ENCODE results near the gene NDUFV1. TPM values are rescaled to one million over a fixed set of nuclear protein-coding genes. Genes with fewer than 3 reads are reported as not detected.

The NDUFV1 gene
- total and polyA plus RNA-seq, 2 of the 4 experiments (the other 2 are of a cell fraction) = 120 to 133 TPM

DNA sequence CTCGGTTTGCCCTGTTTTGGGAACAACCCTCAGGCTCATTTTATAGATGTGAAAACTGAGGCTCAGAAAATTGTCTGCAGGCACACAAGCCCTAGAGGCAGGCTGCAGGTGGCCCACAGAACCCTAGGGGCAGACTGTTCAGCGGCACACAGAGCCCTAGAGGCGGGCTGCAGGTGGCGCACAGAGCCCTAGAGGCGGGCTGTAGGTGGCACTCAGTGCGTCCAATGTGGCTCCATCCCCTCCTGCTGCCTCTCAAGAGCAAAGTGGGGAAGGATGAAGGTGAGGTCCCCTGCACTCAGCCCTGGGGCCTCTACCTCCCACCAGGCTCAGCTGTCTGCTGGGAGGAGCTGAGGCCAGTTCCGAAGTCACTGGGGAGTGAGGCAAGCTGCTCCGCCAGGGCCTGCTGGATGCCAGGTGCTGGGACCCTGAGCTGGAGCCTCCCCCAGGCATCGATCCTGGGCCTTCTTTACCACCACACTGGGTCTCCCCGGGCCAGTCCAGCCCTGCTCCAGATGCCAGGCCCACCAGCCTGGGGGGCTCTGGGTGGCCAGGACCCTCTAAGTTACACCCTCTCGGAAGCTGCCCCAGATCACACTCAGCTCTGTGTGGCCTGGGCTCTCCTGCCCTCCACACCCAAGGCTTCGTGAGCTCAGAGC is 41.5 kb downstream of the NDUFV1 start:
- dilution Hi-C loops (cut with HindIII; ENCODE audit: low sequenced_read_pairs, unreplicated experiment) (no loop called here), in situ Hi-C loops (cut with MboI; ENCODE audit: low sequenced_read_pairs) (no loop called here), intact Hi-C loops (cut with micrococcal nuclease) (loop anchor here (10.0 kb wide), 1 partner anchor 147 kb away; no protein-coding TSS in a partner anchor)
- DNase-seq = no peak
- Histone ChIP-seq H2AK9ac (replicated peaks; ENCODE audit: low read depth, low read length, poor library complexity) (no peak overlapping the region), H2BK5ac (ENCODE audit: low read depth, low read length, poor library complexity, severe bottlenecking) (no peak overlapping the region), H3K56ac (ENCODE audit: extremely low read depth, insufficient read depth, low read length) (no peak overlapping the region), H3K4me1 (ENCODE audit: control insufficient read depth, insufficient read depth, low read length) (no peaks in the 10 kb centered on the region), H4K20me1 (ENCODE audit: insufficient read depth, low read length) (0 out of 2 replicates have a peak, but pooled peaks cover 4% of the 10 kb centered on the region), H3K23ac (ENCODE audit: low read depth, low read length) (no peak overlapping the region), H3K27me3 (ENCODE audit: control insufficient read depth, insufficient read depth, low read length) (peaks cover 15% of the 10 kb centered on the region), H3K9me1 (ENCODE audit: insufficient read depth, low read length) (peaks cover 7% of the 10 kb centered on the region; the same call in 1 of the 2 replicates), H3K27ac (ENCODE audit: insufficient read depth, low read length) (no peak overlapping the region), H3K4ac (ENCODE audit: low read depth, low read length) (no peak overlapping the region), H3K18ac (ENCODE audit: low read depth, low read length) (no peak overlapping the region), H3K9me3 (ENCODE audit: control insufficient read depth, insufficient read depth, low read length) (no peaks in the 10 kb centered on the region; the same call in 1 of the 2 replicates), H3K4me2 (ENCODE audit: low read depth, low read length) (no peak overlapping the region), H3K9ac (ENCODE audit: low read depth, low read length) (no peak overlapping the region), H4K5ac (ENCODE audit: low read depth, low read length) (no peak overlapping the region), H2BK20ac (ENCODE audit: low read depth, low read length) (no peak overlapping the region), H3K14ac (replicated peaks; ENCODE audit: low read depth, low read length) (no peak overlapping the region), H4K91ac (ENCODE audit: insufficient read depth, low read depth, low read length) (no peak overlapping the region), H2BK15ac (ENCODE audit: low read depth, low read length) (no peak overlapping the region), H3K79me1 (ENCODE audit: low read depth in 1 of 2, low read length in 2 of 2) (no peaks in the 10 kb centered on the region), H4K8ac (ENCODE audit: low read depth in 2 of 2, low read length in 2 of 2) (no peak overlapping the region), H3K36me3 (ENCODE audit: control insufficient read depth, insufficient read depth, low read length) (no peaks in the 10 kb centered on the region), H3K4me3 (ENCODE audit: insufficient read depth, low read depth, low read length) (no peak overlapping the region), H2AFZ (replicated peaks; ENCODE audit: low read length, poor library complexity) (no peak overlapping the region), H2AK5ac (ENCODE audit: low read depth, low read length) (no peak overlapping the region), H2BK120ac (ENCODE audit: low read depth, low read length) (no peak overlapping the region)
- CTCF ChIA-PET = no interaction called here
- no peak for ATAC-seq (ENCODE audit: low read depth)
- TF ChIP-seq, protein P1, sequence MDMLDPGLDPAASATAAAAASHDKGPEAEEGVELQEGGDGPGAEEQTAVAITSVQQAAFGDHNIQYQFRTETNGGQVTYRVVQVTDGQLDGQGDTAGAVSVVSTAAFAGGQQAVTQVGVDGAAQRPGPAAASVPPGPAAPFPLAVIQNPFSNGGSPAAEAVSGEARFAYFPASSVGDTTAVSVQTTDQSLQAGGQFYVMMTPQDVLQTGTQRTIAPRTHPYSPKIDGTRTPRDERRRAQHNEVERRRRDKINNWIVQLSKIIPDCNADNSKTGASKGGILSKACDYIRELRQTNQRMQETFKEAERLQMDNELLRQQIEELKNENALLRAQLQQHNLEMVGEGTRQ (IDR thresholded peaks at IDR 0.05; ENCODE audit: low read depth, low read length) = no peak
- TF ChIP-seq RCOR1 (IDR thresholded peaks at IDR 0.05; ENCODE audit: insufficient replicate concordance, low read length) (no peak), CHD1 (IDR thresholded peaks at IDR 0.05; ENCODE audit: low read depth, low read length) (no peak), MAFK (IDR thresholded peaks at IDR 0.05; ENCODE audit: low read depth, low read length) (no peak), MXI1 (IDR thresholded peaks at IDR 0.05; ENCODE audit: borderline replicate concordance, low read depth, low read length) (no peak), POLR2A (IDR thresholded peaks at IDR 0.05; ENCODE audit: low read depth, low read length) (no peak), RFX5 (IDR thresholded peaks at IDR 0.05; ENCODE audit: low read depth, low read length) (no peak), FOS (IDR thresholded peaks at IDR 0.05; ENCODE audit: low read depth, low read length) (no peak), BHLHE40 (IDR thresholded peaks at IDR 0.05; ENCODE audit: low read depth, low read length) (no peak), MAZ (IDR thresholded peaks at IDR 0.05; ENCODE audit: borderline replicate concordance, low read depth, low read length) (no peak), SMC3 (IDR thresholded peaks at IDR 0.05; ENCODE audit: low read depth, low read length) (no peak), NFE2L2 (IDR thresholded peaks at IDR 0.05; ENCODE audit: low read depth, low read length) (no peak), CEBPB (IDR thresholded peaks at IDR 0.05; ENCODE audit: low read depth, low read length) (no peak), RAD21 (IDR thresholded peaks at IDR 0.05; ENCODE audit: low read length) (no peak)
- TF ChIP-seq, protein P2, sequence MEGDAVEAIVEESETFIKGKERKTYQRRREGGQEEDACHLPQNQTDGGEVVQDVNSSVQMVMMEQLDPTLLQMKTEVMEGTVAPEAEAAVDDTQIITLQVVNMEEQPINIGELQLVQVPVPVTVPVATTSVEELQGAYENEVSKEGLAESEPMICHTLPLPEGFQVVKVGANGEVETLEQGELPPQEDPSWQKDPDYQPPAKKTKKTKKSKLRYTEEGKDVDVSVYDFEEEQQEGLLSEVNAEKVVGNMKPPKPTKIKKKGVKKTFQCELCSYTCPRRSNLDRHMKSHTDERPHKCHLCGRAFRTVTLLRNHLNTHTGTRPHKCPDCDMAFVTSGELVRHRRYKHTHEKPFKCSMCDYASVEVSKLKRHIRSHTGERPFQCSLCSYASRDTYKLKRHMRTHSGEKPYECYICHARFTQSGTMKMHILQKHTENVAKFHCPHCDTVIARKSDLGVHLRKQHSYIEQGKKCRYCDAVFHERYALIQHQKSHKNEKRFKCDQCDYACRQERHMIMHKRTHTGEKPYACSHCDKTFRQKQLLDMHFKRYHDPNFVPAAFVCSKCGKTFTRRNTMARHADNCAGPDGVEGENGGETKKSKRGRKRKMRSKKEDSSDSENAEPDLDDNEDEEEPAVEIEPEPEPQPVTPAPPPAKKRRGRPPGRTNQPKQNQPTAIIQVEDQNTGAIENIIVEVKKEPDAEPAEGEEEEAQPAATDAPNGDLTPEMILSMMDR (conservative IDR thresholded peaks at IDR 0.05; ENCODE audit: low read depth, low read length) = no peak
- TF ChIP-seq, protein P3, sequence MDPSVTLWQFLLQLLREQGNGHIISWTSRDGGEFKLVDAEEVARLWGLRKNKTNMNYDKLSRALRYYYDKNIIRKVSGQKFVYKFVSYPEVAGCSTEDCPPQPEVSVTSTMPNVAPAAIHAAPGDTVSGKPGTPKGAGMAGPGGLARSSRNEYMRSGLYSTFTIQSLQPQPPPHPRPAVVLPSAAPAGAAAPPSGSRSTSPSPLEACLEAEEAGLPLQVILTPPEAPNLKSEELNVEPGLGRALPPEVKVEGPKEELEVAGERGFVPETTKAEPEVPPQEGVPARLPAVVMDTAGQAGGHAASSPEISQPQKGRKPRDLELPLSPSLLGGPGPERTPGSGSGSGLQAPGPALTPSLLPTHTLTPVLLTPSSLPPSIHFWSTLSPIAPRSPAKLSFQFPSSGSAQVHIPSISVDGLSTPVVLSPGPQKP (IDR thresholded peaks at IDR 0.05; ENCODE audit: borderline replicate concordance, low read depth, low read length) = no peak
- POLR2A ChIA-PET (ENCODE audit: unreplicated experiment) = no interaction called here
- WGBS, 2 experiments (ENCODE audit: extremely low coverage in 2 of 2, insufficient read length in 1 of 2) = 69% methylated on average over 5 of the region's 12 CpGs; no CpG with 5 or more reads in 1 of the 2 experiments
- no TSS peak for BruUV-seq (replicated peaks)
